Measurements from ENCODE around the gene TBC1D16. TPM values are rescaled to one million over a fixed set of nuclear protein-coding genes. Genes with fewer than 3 reads are reported as not detected.
"Not testable (repeated sequence)": the region's sequence is repeated elsewhere in the genome, so short reads cannot be mapped to it uniquely, and the experiment has no call there.

TBC1D16 gene
- total and polyA plus RNA-seq, 12 donors: 4.8 to 23.3 (median 17.0) TPM

GRCh38 chr17:79968116-79968515 lies 67.6 kb downstream of the TBC1D16 start:
- DNase-seq (no peak), ATAC-seq (no peak)
- Histone ChIP-seq H3K4me1 (no peaks in the 10 kb centered on the region), H3K27me3 (no peaks in the 10 kb centered on the region), H3K4me3 (no peak overlapping the region), H3K36me3 (peaks cover 0 to 16% (median 0%) of the 10 kb centered on the region in 9 donors), H3K27ac (no peak overlapping the region), H3K9me3 (no peaks in the 10 kb centered on the region)
- WGBS, 2 donors: 98 to 99% methylated on average over 5 of the region's 5 CpGs
- intact Hi-C loops (cut with DNase I): no loop called here
- TF ChIP-seq CTCF (IDR thresholded peaks at IDR 0.05): no peak

GRCh38 chr17:79966681-79967080 lies 69.0 kb downstream of the TBC1D16 start:
- DNase-seq (no peak), ATAC-seq (no peak)
- 87 to 89% methylated on average over 3 of the region's 3 CpGs for WGBS, 2 donors
- Histone ChIP-seq H3K4me1 (no peaks in the 10 kb centered on the region), H3K36me3 (peaks cover 0 to 2% (median 0%) of the 10 kb centered on the region in 9 donors), H3K27ac (no peak overlapping the region), H3K27me3 (no peaks in the 10 kb centered on the region), H3K4me3 (no peak overlapping the region), H3K9me3 (peaks cover 0 to 2% (median 0%) of the 10 kb centered on the region in 11 donors)
- intact Hi-C loops (cut with DNase I): no loop called here
- no peak for TF ChIP-seq CTCF (IDR thresholded peaks at IDR 0.05)

- WGBS, 2 donors: 81 to 82% methylated on average over 6 of the region's 6 CpGs
- Histone ChIP-seq H3K4me3 (no peak overlapping the region), H3K36me3 (no peaks in the 10 kb centered on the region), H3K27me3 (no peaks in the 10 kb centered on the region), H3K27ac (no peak overlapping the region), H3K4me1 (no peaks in the 10 kb centered on the region), H3K9me3 (peaks cover 0 to 10% (median 5%) of the 10 kb centered on the region in 11 donors)
- DNase-seq: no peak
- intact Hi-C loops (cut with DNase I): no loop called here
- no peak for ATAC-seq
- TF ChIP-seq CTCF (IDR thresholded peaks at IDR 0.05): no peak
These were observed 69.9 kb downstream of the TBC1D16 start for GRCh38 chr17:79965806-79966205.

- intact Hi-C loops (cut with DNase I); ATAC-seq; H3K36me3 ChIP-seq; H3K4me1 ChIP-seq; DNase-seq; H3K4me3 ChIP-seq; H3K27ac ChIP-seq; H3K27me3 ChIP-seq; H3K9me3 ChIP-seq: not testable (repeated sequence)
- 97 to 100% methylated on average over 6 of the region's 6 CpGs for whole genome bisulfite sequencing, 2 donors
These were observed 73.2 kb downstream of the TBC1D16 start for GRCh38 chr17:79962467-79962866.

- H3K27me3 ChIP-seq; H3K36me3 ChIP-seq; intact Hi-C loops (cut with DNase I); H3K4me3 ChIP-seq; H3K9me3 ChIP-seq; ATAC-seq; H3K4me1 ChIP-seq; H3K27ac ChIP-seq; DNase-seq: not testable (repeated sequence)
- 99% methylated on average over 9 of the region's 9 CpGs for WGBS, 2 donors
These were observed 74.1 kb downstream of the TBC1D16 start for GRCh38 chr17:79961567-79961966.
